Neural progenitor cell (in vitro differentiated cells): Measurements from ENCODE around the gene RHO. TPM values are rescaled to one million over a fixed set of nuclear protein-coding genes. Genes with fewer than 3 reads are reported as not detected.

Source experiments
- DNase-seq: peaks from one replicate; pipeline ENCODE4 v3.0.0-alpha.2; 2016; ENCODE audit warnings: low spot score
- H2AFZ ChIP-seq: fragments of 200-600 bp; sonication (generic); replicated peaks from 2 replicates; pipeline ENCODE4 v1.6.1; 2016; ENCODE audit warnings: antibody characterized with exemption
- H3F3A ChIP-seq: fragments of 200-600 bp; sonication (generic); 2 replicates; pipeline ENCODE4 v1.6.1; 2016; ENCODE audit warnings: antibody characterized with exemption, low read depth
- H3K27ac ChIP-seq: fragments of 200-600 bp; sonication (generic); 2 replicates; pipeline ENCODE4 v1.5.1; 2016; ENCODE audit warnings: mild to moderate bottlenecking
- H3K27me3 ChIP-seq: fragments of 200-600 bp; sonication (generic); 2 replicates; pipeline ENCODE4 v1.6.1; 2016; ENCODE audit warnings: mild to moderate bottlenecking, moderate library complexity
- H3K36me3 ChIP-seq: fragments of 200-600 bp; sonication (generic); 2 replicates; pipeline ENCODE4 v1.5.1; 2016
- H3K4me1 ChIP-seq: fragments of 200-600 bp; sonication (generic); 2 replicates; pipeline ENCODE4 v1.6.1; 2016; ENCODE audit warnings: mixed run types
- H3K4me2 ChIP-seq: fragments of 200-600 bp; sonication (generic); 2 replicates; pipeline ENCODE4 v1.6.1; 2016
- H3K4me3 ChIP-seq: fragments of 200-600 bp; sonication (generic); 2 replicates; pipeline ENCODE4 v1.5.1; 2016
- H3K79me2 ChIP-seq: fragments of 200-600 bp; sonication (generic); 2 replicates; pipeline ENCODE4 v1.6.1; 2016; ENCODE audit warnings: low read depth
- H3K9ac ChIP-seq: fragments of 200-600 bp; sonication (generic); 2 replicates; pipeline ENCODE4 v1.6.1; 2016
- H3K9me3 ChIP-seq: fragments of 200-600 bp; sonication (generic); 2 replicates; pipeline ENCODE4 v1.5.1; 2016; ENCODE audit warnings: low read depth
- H4K20me1 ChIP-seq: fragments of 200-600 bp; sonication (generic); 2 replicates; pipeline ENCODE4 v1.6.1; 2016; ENCODE audit warnings: low read depth
- H3K27ac Mint-ChIP-seq: 3 replicates; pipeline ENCODE4 v1.8.0; 2021; ENCODE audit warnings: mixed read lengths
- H3K27me3 Mint-ChIP-seq: 2 replicates; pipeline ENCODE4 v1.8.0; 2022; ENCODE audit warnings: low read depth, mild to moderate bottlenecking, inconsistent platforms, moderate library complexity, mixed read lengths; ENCODE audit not compliant: insufficient read depth
- H3K36me3 Mint-ChIP-seq: 3 replicates; pipeline ENCODE4 v1.8.0; 2021; ENCODE audit warnings: mixed read lengths
- H3K4me1 Mint-ChIP-seq: 3 replicates; pipeline ENCODE4 v1.8.0; 2021; ENCODE audit warnings: mixed read lengths
- H3K4me3 Mint-ChIP-seq: 3 replicates; pipeline ENCODE4 v1.8.0; 2021; ENCODE audit warnings: mild to moderate bottlenecking, moderate library complexity, mixed read lengths
- H3K9me3 Mint-ChIP-seq: 3 replicates; pipeline ENCODE4 v1.8.0; 2020; ENCODE audit warnings: mixed read lengths
- CTCF ChIP-seq: fragments of 200-600 bp; sonication (generic); IDR thresholded peaks from 2 replicates; pipeline ENCODE4 v1.5.1; 2017; ENCODE audit warnings: antibody characterized with exemption, mild to moderate bottlenecking
- EZH2 ChIP-seq: fragments of 200-600 bp; sonication (generic); IDR thresholded peaks from 2 replicates; pipeline ENCODE4 v1.6.1; 2017; ENCODE audit warnings: antibody characterized with exemption, mild to moderate bottlenecking, moderate library complexity
- EZH2phosphoT487 ChIP-seq: fragments of 200-600 bp; sonication (generic); IDR thresholded peaks from 2 replicates; pipeline ENCODE4 v1.6.1; 2017; ENCODE audit warnings: antibody characterized with exemption
- total RNA-seq: library from RNA; depleted of rRNA; stranded (reverse); fragments of >200 nt; gene quantifications from 2 replicates; pipeline ENCODE4 v1.2.3, GENCODE V29; 2015; ENCODE audit warnings: low replicate concordance

The RHO gene
- total RNA-seq, 1 donor from 2014 or later: not detected

GRCh38 chr3:129573493-129573892 lies 45.1 kb downstream of the RHO start:
- Histone ChIP-seq H3K9me3 (no peaks in the 10 kb centered on the region), H3K27me3 (no peaks in the 10 kb centered on the region), H3F3A (no peaks in the 10 kb centered on the region), H4K20me1 (no peaks in the 10 kb centered on the region), H2AFZ (no peak overlapping the region), H3K36me3 (no peaks in the 10 kb centered on the region), H3K79me2 (no peaks in the 10 kb centered on the region), H3K27ac (no peak overlapping the region), H3K4me2 (no peak overlapping the region), H3K9ac (no peak overlapping the region), H3K4me1 (peaks cover 9% of the 10 kb centered on the region), H3K4me3 (no peak overlapping the region)
- Mint-ChIP-seq H3K36me3 (no peaks in the 10 kb centered on the region), H3K4me1 (peaks cover 4% of the 10 kb centered on the region), H3K9me3 (no peaks in the 10 kb centered on the region), H3K4me3 (no peak overlapping the region), H3K27ac (no peak overlapping the region), H3K27me3 (peaks cover 6% of the 10 kb centered on the region)
- no peak for DNase-seq
- no peak for TF ChIP-seq CTCF
- no peak for TF ChIP-seq EZH2
- TF ChIP-seq EZH2phosphoT487: no peak

- no peaks in the 10 kb centered on the region for H3K36me3 ChIP-seq
- H3K27me3 ChIP-seq: no peaks in the 10 kb centered on the region
- Mint-ChIP-seq H3K4me1 (peaks cover 4% of the 10 kb centered on the region), H3K36me3 (no peaks in the 10 kb centered on the region), H3K27ac (no peak overlapping the region), H3K27me3 (peaks cover 9% of the 10 kb centered on the region), H3K9me3 (no peaks in the 10 kb centered on the region), H3K4me3 (no peak overlapping the region)
- H3F3A ChIP-seq: no peaks in the 10 kb centered on the region
- DNase-seq: no peak
- H3K4me2 ChIP-seq: no peak overlapping the region
- H4K20me1 ChIP-seq: no peaks in the 10 kb centered on the region
- H3K79me2 ChIP-seq: no peaks in the 10 kb centered on the region
- no peak overlapping the region for H3K9ac ChIP-seq
- H3K4me3 ChIP-seq: no peak overlapping the region
- TF ChIP-seq CTCF (no peak), EZH2phosphoT487 (no peak), EZH2 (no peak)
- H3K9me3 ChIP-seq: no peaks in the 10 kb centered on the region
- H3K4me1 ChIP-seq: peaks cover 9% of the 10 kb centered on the region
- H3K27ac ChIP-seq: no peak overlapping the region
- H2AFZ ChIP-seq: no peak overlapping the region
Measured at GRCh38 chr3:129574206-129574605, 45.8 kb downstream of the RHO start.

- H3F3A ChIP-seq: no peaks in the 10 kb centered on the region
- DNase-seq: no peak
- H3K4me3 ChIP-seq: no peak overlapping the region
- no peaks in the 10 kb centered on the region for H3K36me3 ChIP-seq
- Mint-ChIP-seq H3K27ac (no peak overlapping the region), H3K9me3 (no peaks in the 10 kb centered on the region), H3K36me3 (no peaks in the 10 kb centered on the region), H3K4me1 (peaks cover 4% of the 10 kb centered on the region), H3K4me3 (no peak overlapping the region), H3K27me3 (peaks cover 11% of the 10 kb centered on the region)
- peaks cover 9% of the 10 kb centered on the region for H3K4me1 ChIP-seq
- H4K20me1 ChIP-seq: no peaks in the 10 kb centered on the region
- no peak overlapping the region for H2AFZ ChIP-seq
- no peaks in the 10 kb centered on the region for H3K9me3 ChIP-seq
- no peaks in the 10 kb centered on the region for H3K27me3 ChIP-seq
- H3K9ac ChIP-seq: no peak overlapping the region
- H3K79me2 ChIP-seq: no peaks in the 10 kb centered on the region
- H3K4me2 ChIP-seq: no peak overlapping the region
- no peak for TF ChIP-seq EZH2
- TF ChIP-seq CTCF: no peak
- TF ChIP-seq EZH2phosphoT487: no peak
- H3K27ac ChIP-seq: no peak overlapping the region
Measured at GRCh38 chr3:129575233-129575996, 47.0 kb downstream of the RHO start.
